ENCODE measurements around the gene DRGX.

Gene DRGX

DNA sequence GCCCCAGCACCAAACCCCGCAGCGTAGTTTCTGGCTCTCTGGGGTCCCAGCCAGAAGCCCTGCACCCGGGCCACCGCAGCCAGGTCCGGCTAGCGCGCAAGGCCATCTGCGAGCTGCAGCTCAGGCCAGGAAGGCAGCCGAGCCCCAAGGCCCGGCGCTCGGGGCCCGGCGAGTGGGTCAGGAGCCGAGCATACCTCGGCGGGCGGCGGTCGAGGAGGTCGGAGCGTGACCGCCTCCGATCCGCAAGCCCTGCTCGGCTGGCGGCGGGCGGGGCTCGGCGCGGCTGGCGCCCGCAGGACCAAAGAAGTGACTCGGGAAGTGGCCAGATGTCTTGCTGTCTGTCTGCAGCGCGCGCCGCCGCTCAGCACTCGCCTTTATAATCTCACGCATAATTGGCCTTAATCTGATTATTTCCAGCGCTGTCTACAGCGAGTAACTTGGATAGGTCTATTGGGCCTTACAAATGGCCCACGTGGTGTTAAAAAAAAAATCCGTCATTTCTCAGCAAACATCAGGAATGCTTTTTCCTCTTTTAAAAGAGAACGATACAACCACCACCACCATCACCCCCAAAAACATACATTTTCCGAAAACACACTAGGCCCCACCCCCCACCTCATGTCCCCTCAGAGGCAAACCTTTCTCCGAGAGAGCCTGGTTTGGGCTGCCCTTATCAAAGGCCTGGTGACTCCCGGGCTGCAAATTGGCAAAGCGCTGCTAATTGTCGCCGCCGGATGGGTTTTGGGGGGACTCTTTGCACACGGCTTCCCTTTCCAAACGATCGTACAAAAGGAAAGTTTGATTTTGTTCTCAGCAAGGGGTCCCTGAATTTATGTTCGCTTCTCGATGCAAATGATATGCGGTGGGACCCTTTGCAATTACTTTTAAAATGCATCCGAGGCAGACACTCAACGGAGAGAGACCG, at the start of gene DRGX:
Gene DRGX, minus strand, starts transcription at position 349 of the 925 bp plus-strand sequence. CDS start 649 bp downstream, outside the sequence.
- Histone ChIP-seq H3K27ac (ENCODE audit: low read length) (no peak within 1 kb of the TSS), H3K4me1 (ENCODE audit: low read length) (no peaks in the 10 kb centered on the region), H4K20me1 (ENCODE audit: insufficient read depth, low read length) (no peaks in the 10 kb centered on the region), H3F3A (ENCODE audit: insufficient read depth, low read length) (no peaks in the 10 kb centered on the region), H3K36me3 (replicated peaks; ENCODE audit: insufficient read depth, low read length) (no peaks in the 10 kb centered on the region), H3K4me2 (ENCODE audit: low read depth, low read length) (no peak within 1 kb of the TSS), H3K27me3 (replicated peaks; ENCODE audit: insufficient read depth, low read length) (peaks cover 6% of the 10 kb centered on the region; the same call in 1 of the 2 replicates), H3K9me3 (replicated peaks; ENCODE audit: insufficient read depth, low read length) (no peaks in the 10 kb centered on the region), H2AFZ (ENCODE audit: low read length) (no peak within 1 kb of the TSS), H3K4me3 (ENCODE audit: low read length) (no peak within 1 kb of the TSS), H3K79me2 (ENCODE audit: low read length) (no peaks in the 10 kb centered on the region), H3K9me2 (replicated peaks; ENCODE audit: insufficient read depth, low read length) (no peaks in the 10 kb centered on the region), H3K9ac (ENCODE audit: low read length) (no peak within 1 kb of the TSS)
- DNase-seq, result no peak
- TF ChIP-seq, protein P1, sequence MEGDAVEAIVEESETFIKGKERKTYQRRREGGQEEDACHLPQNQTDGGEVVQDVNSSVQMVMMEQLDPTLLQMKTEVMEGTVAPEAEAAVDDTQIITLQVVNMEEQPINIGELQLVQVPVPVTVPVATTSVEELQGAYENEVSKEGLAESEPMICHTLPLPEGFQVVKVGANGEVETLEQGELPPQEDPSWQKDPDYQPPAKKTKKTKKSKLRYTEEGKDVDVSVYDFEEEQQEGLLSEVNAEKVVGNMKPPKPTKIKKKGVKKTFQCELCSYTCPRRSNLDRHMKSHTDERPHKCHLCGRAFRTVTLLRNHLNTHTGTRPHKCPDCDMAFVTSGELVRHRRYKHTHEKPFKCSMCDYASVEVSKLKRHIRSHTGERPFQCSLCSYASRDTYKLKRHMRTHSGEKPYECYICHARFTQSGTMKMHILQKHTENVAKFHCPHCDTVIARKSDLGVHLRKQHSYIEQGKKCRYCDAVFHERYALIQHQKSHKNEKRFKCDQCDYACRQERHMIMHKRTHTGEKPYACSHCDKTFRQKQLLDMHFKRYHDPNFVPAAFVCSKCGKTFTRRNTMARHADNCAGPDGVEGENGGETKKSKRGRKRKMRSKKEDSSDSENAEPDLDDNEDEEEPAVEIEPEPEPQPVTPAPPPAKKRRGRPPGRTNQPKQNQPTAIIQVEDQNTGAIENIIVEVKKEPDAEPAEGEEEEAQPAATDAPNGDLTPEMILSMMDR (IDR thresholded peaks at IDR 0.05; ENCODE audit: low read length), result no peak
- TF ChIP-seq EZH2 (optimal IDR thresholded peaks at IDR 0.05; ENCODE audit: low read depth, low read length) (no peak), EZH2phosphoT487 (IDR thresholded peaks at IDR 0.05; ENCODE audit: low read length) (no peak)

DNA sequence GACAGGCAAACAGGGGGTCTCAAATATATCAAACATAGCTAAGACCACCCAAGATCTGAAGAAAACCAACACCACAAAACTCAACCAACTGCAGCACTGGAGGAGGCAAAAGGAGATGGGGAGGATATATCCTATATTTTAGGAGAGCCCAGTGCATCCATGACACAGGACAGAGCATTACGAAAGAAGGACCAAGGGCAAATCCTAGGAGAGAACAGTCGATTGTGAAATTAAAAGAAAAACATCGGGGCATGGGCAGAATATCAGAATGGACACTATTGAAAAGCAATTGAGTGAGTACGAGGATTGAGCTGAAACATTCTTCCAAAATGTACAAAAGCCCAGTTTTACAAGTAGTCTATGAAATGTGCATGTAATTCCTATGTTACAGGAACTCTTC, 48.5 kb upstream of the DRGX start:
- H2AFZ ChIP-seq (ENCODE audit: low read length), result no peak overlapping the region
- no peak overlapping the region for H3K9ac ChIP-seq (ENCODE audit: low read length)
- H3K27me3 ChIP-seq (replicated peaks; ENCODE audit: insufficient read depth, low read length), result no peaks in the 10 kb centered on the region
- no peaks in the 10 kb centered on the region for H3K9me3 ChIP-seq (replicated peaks; ENCODE audit: insufficient read depth, low read length)
- H3K4me3 ChIP-seq (ENCODE audit: low read length), result no peak overlapping the region
- H3K79me2 ChIP-seq (ENCODE audit: low read length), result no peaks in the 10 kb centered on the region
- no peaks in the 10 kb centered on the region for H3K4me1 ChIP-seq (ENCODE audit: low read length)
- H3F3A ChIP-seq (ENCODE audit: insufficient read depth, low read length), result no peaks in the 10 kb centered on the region
- H3K36me3 ChIP-seq (replicated peaks; ENCODE audit: insufficient read depth, low read length), result no peaks in the 10 kb centered on the region
- no peaks in the 10 kb centered on the region for H3K9me2 ChIP-seq (replicated peaks; ENCODE audit: insufficient read depth, low read length)
- H3K4me2 ChIP-seq (ENCODE audit: low read depth, low read length), result no peak overlapping the region
- H4K20me1 ChIP-seq (ENCODE audit: insufficient read depth, low read length), result no peaks in the 10 kb centered on the region
- DNase-seq, result no peak
- TF ChIP-seq EZH2 (optimal IDR thresholded peaks at IDR 0.05; ENCODE audit: low read depth, low read length), result no peak
- no peak for TF ChIP-seq EZH2phosphoT487 (IDR thresholded peaks at IDR 0.05; ENCODE audit: low read length)
- H3K27ac ChIP-seq (ENCODE audit: low read length), result no peak overlapping the region

DNA sequence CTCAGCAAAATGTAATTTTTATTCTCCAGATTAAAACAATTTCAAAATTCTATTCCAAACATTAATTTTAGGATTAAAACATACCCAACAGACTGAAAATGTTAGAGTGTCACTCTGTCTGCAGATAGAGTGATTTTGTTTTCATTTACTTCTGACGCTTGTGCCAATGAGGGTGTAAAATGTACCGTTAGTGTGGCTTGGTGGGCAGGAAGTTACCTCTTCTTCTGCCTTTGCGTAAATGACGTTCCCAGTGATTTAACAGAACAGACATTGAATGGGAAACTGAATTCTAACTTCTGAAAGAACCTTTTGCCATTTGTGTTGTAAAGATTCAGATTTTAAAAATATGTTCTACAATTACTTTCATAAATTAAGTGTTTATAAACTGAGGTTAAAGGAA, 47.0 kb upstream of the DRGX start:
- Histone ChIP-seq H3F3A (ENCODE audit: insufficient read depth, low read length) (no peaks in the 10 kb centered on the region), H3K9ac (ENCODE audit: low read length) (no peak overlapping the region), H2AFZ (ENCODE audit: low read length) (no peak overlapping the region), H3K4me2 (ENCODE audit: low read depth, low read length) (no peak overlapping the region), H3K79me2 (ENCODE audit: low read length) (no peaks in the 10 kb centered on the region), H3K4me1 (ENCODE audit: low read length) (no peaks in the 10 kb centered on the region), H3K27me3 (replicated peaks; ENCODE audit: insufficient read depth, low read length) (no peaks in the 10 kb centered on the region), H3K4me3 (ENCODE audit: low read length) (no peak overlapping the region), H3K9me3 (replicated peaks; ENCODE audit: insufficient read depth, low read length) (no peaks in the 10 kb centered on the region), H4K20me1 (ENCODE audit: insufficient read depth, low read length) (no peaks in the 10 kb centered on the region), H3K36me3 (replicated peaks; ENCODE audit: insufficient read depth, low read length) (no peaks in the 10 kb centered on the region), H3K27ac (ENCODE audit: low read length) (no peak overlapping the region), H3K9me2 (replicated peaks; ENCODE audit: insufficient read depth, low read length) (no peaks in the 10 kb centered on the region)
- DNase-seq, result no peak
- TF ChIP-seq EZH2phosphoT487 (IDR thresholded peaks at IDR 0.05; ENCODE audit: low read length) (no peak), EZH2 (optimal IDR thresholded peaks at IDR 0.05; ENCODE audit: low read depth, low read length) (no peak)
- TF ChIP-seq, protein P1 (IDR thresholded peaks at IDR 0.05; ENCODE audit: low read length), result no peak

Data from MM.1S (cell line).